Endothelial cell (in vitro differentiated cells): ENCODE measurements around the gene PARD6G. TPM values are rescaled to one million over a fixed set of nuclear protein-coding genes. Genes with fewer than 3 reads are reported as not detected.
A peak's percentile ranks its signal among the peaks of the same experiment; 100 is the strongest.

ENCODE experiments used
- DNase-seq: peaks from one replicate; pipeline ENCODE4 v3.0.0; 2021; ENCODE audit warnings: low spot score
- H3K27ac Mint-ChIP-seq: one replicate; pipeline ENCODE4 v1.8.0; 2021; ENCODE audit warnings: mixed read lengths, inconsistent platforms; ENCODE audit not compliant: unreplicated experiment
- H3K27me3 Mint-ChIP-seq: one replicate; pipeline ENCODE4 v1.8.0; 2021; ENCODE audit warnings: mild to moderate bottlenecking, moderate library complexity, mixed read lengths, inconsistent platforms; ENCODE audit not compliant: unreplicated experiment
- H3K36me3 Mint-ChIP-seq: one replicate; pipeline ENCODE4 v1.8.0; 2021; ENCODE audit warnings: mild to moderate bottlenecking, low read depth, mixed read lengths, inconsistent platforms; ENCODE audit not compliant: unreplicated experiment
- H3K4me1 Mint-ChIP-seq: one replicate; pipeline ENCODE4 v1.8.0; 2021; ENCODE audit warnings: mild to moderate bottlenecking, mixed read lengths, inconsistent platforms; ENCODE audit not compliant: unreplicated experiment
- H3K4me3 Mint-ChIP-seq: one replicate; pipeline ENCODE4 v1.8.0; 2021; ENCODE audit warnings: mild to moderate bottlenecking, mixed read lengths, inconsistent platforms; ENCODE audit not compliant: unreplicated experiment
- H3K9me3 Mint-ChIP-seq: one replicate; pipeline ENCODE4 v1.8.0; 2021; ENCODE audit warnings: mixed read lengths, inconsistent platforms; ENCODE audit not compliant: unreplicated experiment
- total RNA-seq: library from RNA; stranded (reverse); fragmentation: NEBNext Ultra II Directional; extraction: Animal tissue kit (Norgen Biotek cat#: 25700); gene quantifications from one replicate; pipeline ENCODE4 v1.2.1, GENCODE V29; 2021; ENCODE audit not compliant: unreplicated experiment
- TF ChIP-seq, protein P1 (sequence below): fragments of 200-600 bp; sonication (generic); IDR thresholded peaks from one replicate; pipeline ENCODE4 v1.5.0; 2021; ENCODE audit warnings: antibody characterized with exemption; ENCODE audit not compliant: unreplicated experiment

PARD6G gene
- total RNA-seq, 1 donor from 2014 or later: 10.4 TPM

DNA sequence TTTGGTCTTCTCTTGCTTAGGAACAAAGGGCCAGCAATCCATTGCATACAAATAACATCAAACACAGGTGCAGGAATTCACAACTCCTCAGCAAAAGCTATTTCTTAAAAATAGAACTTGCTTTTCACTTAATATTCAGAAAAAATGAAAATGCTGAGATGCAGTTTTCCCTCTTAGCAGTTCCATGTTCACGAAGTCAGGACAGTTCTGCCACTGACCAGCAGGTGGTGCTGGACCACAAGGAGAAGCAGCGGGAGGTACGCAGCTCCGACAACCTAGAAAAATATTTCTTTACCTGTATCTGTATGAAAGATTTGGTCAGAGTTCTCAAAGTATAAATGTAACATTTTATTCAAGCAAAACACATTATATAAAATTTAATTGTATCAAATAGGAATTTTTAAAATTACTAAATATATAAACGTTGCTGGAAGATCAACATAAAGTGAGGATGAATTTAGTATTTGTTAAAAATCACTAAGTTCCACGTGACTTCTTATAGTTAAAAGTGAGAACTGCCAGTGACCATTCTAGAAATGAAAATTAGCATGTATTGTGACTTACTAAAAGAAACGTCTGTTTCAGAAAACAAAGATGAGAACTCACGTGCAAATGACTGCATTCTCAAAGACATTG is 89.5 kb downstream of the PARD6G start:
- no peaks in the 10 kb centered on the region for H3K36me3 Mint-ChIP-seq
- TF ChIP-seq, protein P1, sequence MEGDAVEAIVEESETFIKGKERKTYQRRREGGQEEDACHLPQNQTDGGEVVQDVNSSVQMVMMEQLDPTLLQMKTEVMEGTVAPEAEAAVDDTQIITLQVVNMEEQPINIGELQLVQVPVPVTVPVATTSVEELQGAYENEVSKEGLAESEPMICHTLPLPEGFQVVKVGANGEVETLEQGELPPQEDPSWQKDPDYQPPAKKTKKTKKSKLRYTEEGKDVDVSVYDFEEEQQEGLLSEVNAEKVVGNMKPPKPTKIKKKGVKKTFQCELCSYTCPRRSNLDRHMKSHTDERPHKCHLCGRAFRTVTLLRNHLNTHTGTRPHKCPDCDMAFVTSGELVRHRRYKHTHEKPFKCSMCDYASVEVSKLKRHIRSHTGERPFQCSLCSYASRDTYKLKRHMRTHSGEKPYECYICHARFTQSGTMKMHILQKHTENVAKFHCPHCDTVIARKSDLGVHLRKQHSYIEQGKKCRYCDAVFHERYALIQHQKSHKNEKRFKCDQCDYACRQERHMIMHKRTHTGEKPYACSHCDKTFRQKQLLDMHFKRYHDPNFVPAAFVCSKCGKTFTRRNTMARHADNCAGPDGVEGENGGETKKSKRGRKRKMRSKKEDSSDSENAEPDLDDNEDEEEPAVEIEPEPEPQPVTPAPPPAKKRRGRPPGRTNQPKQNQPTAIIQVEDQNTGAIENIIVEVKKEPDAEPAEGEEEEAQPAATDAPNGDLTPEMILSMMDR: peak; percentile 86
- peaks cover 2% of the 10 kb centered on the region for H3K27me3 Mint-ChIP-seq
- no peaks in the 10 kb centered on the region for H3K4me1 Mint-ChIP-seq
- no peak overlapping the region for H3K27ac Mint-ChIP-seq
- H3K4me3 Mint-ChIP-seq: no peak overlapping the region
- H3K9me3 Mint-ChIP-seq: no peaks in the 10 kb centered on the region
- peak; percentile 79 for DNase-seq

DNA sequence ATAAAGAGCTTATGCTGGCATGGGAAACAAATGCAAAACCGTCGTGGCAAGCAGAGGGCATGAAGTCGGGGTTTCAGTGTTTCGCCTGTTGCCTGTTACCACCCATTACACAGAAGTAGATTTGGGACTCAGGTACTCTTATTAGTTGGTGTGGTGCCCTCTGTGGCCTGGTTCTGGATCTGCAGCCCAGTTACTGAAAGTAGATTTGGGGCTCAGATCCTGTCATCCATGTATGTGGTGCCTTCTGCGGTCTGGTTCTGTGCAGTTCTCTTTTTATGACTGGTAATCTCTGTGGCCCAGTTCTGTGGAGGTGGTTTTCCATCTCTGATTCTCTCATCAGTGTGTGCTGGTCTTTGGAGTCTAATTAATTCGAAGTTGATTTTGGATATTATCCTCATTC is 93.0 kb downstream of the PARD6G start:
- Mint-ChIP-seq H3K4me3 (no peak overlapping the region), H3K4me1 (no peaks in the 10 kb centered on the region), H3K9me3 (no peaks in the 10 kb centered on the region), H3K27me3 (no peaks in the 10 kb centered on the region), H3K27ac (no peak overlapping the region), H3K36me3 (no peaks in the 10 kb centered on the region)
- TF ChIP-seq, protein P1: peak; percentile 6
- peak; percentile 28 for DNase-seq

DNA sequence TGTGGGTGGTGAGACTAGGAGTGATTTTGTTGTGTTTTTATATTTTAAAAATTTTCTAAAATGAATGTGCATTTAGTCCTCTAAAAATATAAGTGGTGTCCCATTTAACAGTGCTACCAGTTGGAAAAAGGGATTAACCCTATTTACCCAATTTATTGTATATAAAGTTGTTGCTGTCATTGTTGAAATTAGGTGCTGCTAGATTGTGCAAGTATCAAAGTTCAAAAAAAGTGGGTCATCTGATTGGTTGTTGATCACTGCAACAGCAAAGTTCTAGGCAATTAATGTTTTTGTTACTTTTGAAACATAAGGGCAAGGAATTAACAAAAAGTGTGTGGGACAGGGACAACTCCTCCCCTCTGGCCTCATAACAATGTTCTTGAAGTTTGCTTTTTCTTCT is 97.6 kb downstream of the PARD6G start:
- H3K4me1 Mint-ChIP-seq: no peaks in the 10 kb centered on the region
- TF ChIP-seq, protein P1: no peak
- no peaks in the 10 kb centered on the region for H3K9me3 Mint-ChIP-seq
- no peaks in the 10 kb centered on the region for H3K36me3 Mint-ChIP-seq
- no peak overlapping the region for H3K4me3 Mint-ChIP-seq
- H3K27ac Mint-ChIP-seq: no peak overlapping the region
- H3K27me3 Mint-ChIP-seq: no peaks in the 10 kb centered on the region
- DNase-seq: no peak

DNA sequence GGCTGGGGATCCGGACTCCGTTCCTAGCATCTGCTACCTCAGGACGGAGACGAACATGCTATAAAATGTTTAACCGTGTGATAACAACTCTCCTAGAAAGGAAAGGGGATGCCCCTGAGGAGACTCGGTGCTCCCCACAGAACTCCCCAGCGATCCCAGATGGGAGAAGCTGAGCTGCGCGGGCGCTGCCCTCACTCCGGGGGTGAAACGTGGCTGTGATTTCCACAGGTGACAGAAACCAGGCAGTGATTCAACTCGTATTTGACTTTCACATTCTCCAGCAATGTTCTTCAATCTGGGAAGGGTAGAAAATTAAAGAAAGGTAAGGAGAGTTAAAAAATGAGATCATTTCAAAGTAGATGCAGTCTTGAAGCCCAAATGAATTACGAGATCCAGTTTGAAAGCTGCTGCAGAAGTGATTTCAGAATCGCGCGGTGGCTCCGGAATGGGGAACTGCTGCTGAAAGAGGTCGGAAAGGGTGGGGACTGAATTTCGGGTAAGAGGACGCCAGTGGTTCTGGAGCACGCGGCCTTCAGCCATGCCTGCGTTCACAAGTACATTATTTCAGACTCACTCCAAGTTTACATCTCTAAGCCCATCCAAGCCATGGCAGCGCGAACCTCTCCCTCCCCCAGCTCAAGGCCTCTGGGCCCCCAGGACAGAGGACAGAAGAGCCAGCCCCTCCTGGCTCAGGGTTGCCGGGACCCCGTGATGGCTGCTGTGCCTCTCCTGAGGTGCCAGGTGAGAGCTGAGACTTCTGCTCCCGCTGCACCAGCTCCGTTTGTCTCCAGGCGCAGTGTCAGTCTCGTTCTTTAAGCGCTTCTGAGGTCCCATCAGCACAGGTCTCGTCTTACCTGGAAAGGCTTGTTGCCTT is 98.8 kb downstream of the PARD6G start:
- Mint-ChIP-seq H3K27ac (no peak overlapping the region), H3K4me1 (no peaks in the 10 kb centered on the region), H3K9me3 (no peaks in the 10 kb centered on the region), H3K36me3 (no peaks in the 10 kb centered on the region), H3K27me3 (no peaks in the 10 kb centered on the region), H3K4me3 (peak overlapping the region; percentile 92)
- TF ChIP-seq, protein P1: no peak
- no peak for DNase-seq
